Hepatocyte (in vitro differentiated cells): Measurements from ENCODE around the gene SHE. TPM values are rescaled to one million over a fixed set of nuclear protein-coding genes. Genes with fewer than 3 reads are reported as not detected.

Experiments used
- DNase-seq: peaks from one replicate; pipeline ENCODE4 v3.0.0-alpha.2; 2016; ENCODE audit warnings: low spot score
- H2AFZ ChIP-seq: fragments of 200-600 bp; sonication (generic); 2 replicates; pipeline ENCODE4 v1.6.0; 2016; ENCODE audit warnings: antibody characterized with exemption, mild to moderate bottlenecking
- H3K27ac ChIP-seq: fragments of 200-600 bp; sonication (generic); 2 replicates; pipeline ENCODE4 v1.5.1; 2016; ENCODE audit warnings: mild to moderate bottlenecking
- H3K27me3 ChIP-seq: fragments of 200-600 bp; sonication (generic); 2 replicates; pipeline ENCODE4 v1.6.1; 2016
- H3K36me3 ChIP-seq: fragments of 200-600 bp; sonication (generic); replicated peaks from 2 replicates; pipeline ENCODE4 v1.5.1; 2016; ENCODE audit warnings: low read depth; ENCODE audit not compliant: insufficient read depth
- H3K4me1 ChIP-seq: fragments of 200-600 bp; sonication (generic); 2 replicates; pipeline ENCODE4 v1.5.1; 2016; ENCODE audit warnings: mild to moderate bottlenecking, moderate library complexity; ENCODE audit not compliant: insufficient read depth
- H3K4me2 ChIP-seq: fragments of 200-600 bp; sonication (generic); 2 replicates; pipeline ENCODE4 v1.6.0; 2016
- H3K4me3 ChIP-seq: fragments of 200-600 bp; sonication (generic); 2 replicates; pipeline ENCODE4 v1.5.1; 2016; ENCODE audit warnings: mild to moderate bottlenecking
- H3K79me2 ChIP-seq: fragments of 200-600 bp; sonication (generic); 2 replicates; pipeline ENCODE4 v1.6.0; 2017; ENCODE audit warnings: mild to moderate bottlenecking
- H3K9me2 ChIP-seq: fragments of 200-600 bp; sonication (generic); replicated peaks from 2 replicates; pipeline ENCODE4 v1.6.0; 2017; ENCODE audit warnings: mild to moderate bottlenecking; ENCODE audit not compliant: insufficient read depth
- H3K9me3 ChIP-seq: fragments of 200-600 bp; sonication (generic); 2 replicates; pipeline ENCODE4 v1.5.1; 2016; ENCODE audit warnings: low read depth, mild to moderate bottlenecking
- H4K20me1 ChIP-seq: fragments of 200-600 bp; sonication (generic); 2 replicates; pipeline ENCODE4 v1.6.0; 2016; ENCODE audit warnings: mild to moderate bottlenecking; ENCODE audit not compliant: insufficient read depth, poor library complexity, severe bottlenecking
- CTCF ChIP-seq: fragments of 200-600 bp; sonication (generic); IDR thresholded peaks from 2 replicates; pipeline ENCODE4 v1.5.1; 2016; ENCODE audit warnings: antibody characterized with exemption, mild to moderate bottlenecking; ENCODE audit not compliant: poor library complexity
- EZH2 ChIP-seq: fragments of 200-600 bp; sonication (generic); IDR thresholded peaks from 2 replicates; pipeline ENCODE4 v1.6.1; 2016; ENCODE audit warnings: antibody characterized with exemption, mild to moderate bottlenecking, borderline replicate concordance
- EZH2phosphoT487 ChIP-seq: fragments of 200-600 bp; sonication (generic); IDR thresholded peaks from one replicate; pipeline ENCODE4 v1.6.1; 2018; ENCODE audit warnings: antibody characterized with exemption, mild to moderate bottlenecking, low read depth, moderate library complexity; ENCODE audit not compliant: unreplicated experiment, severe bottlenecking
- WGBS: methylation state at CpG from one replicate; pipeline ENCODE4 v1.1.6; 2016; ENCODE audit warnings: low lambda C conversion rate; ENCODE audit errors: missing lambda C conversion rate; 5-methylcytosine and 5-hydroxymethylcytosine counted together
- polyA plus RNA-seq: library from polyadenylated mRNA; unstranded; fragments of >200 nt; fragmentation: Nextera tagmentation; extraction: Ambion mirVana; gene quantifications from 2 replicates; pipeline ENCODE4 v1.2.1, GENCODE V29; 2016
- total RNA-seq: library from RNA; depleted of rRNA; stranded (reverse); fragments of >200 nt; gene quantifications from 2 replicates; pipeline ENCODE4 v1.2.3, GENCODE V29; 2014

SHE gene
- total and polyA plus RNA-seq, 2 experiments from 2014 or later = 0.60 TPM; not detected in 1

GRCh38 chr1:154529308-154529707, 27.1 kb upstream of the SHE start:
- H4K20me1 ChIP-seq = no peaks in the 10 kb centered on the region
- no peaks in the 10 kb centered on the region for H3K4me1 ChIP-seq
- no peak overlapping the region for H3K4me3 ChIP-seq
- H3K9me3 ChIP-seq = no peaks in the 10 kb centered on the region
- no peaks in the 10 kb centered on the region for H3K9me2 ChIP-seq
- no peak overlapping the region for H3K4me2 ChIP-seq
- H3K27me3 ChIP-seq = no peaks in the 10 kb centered on the region
- no peak for DNase-seq
- H3K36me3 ChIP-seq = no peaks in the 10 kb centered on the region
- H3K79me2 ChIP-seq = no peaks in the 10 kb centered on the region
- no peak overlapping the region for H2AFZ ChIP-seq
- 96% methylated on average over 6 of the region's 6 CpGs for WGBS
- TF ChIP-seq EZH2 (no peak), CTCF (no peak), EZH2phosphoT487 (no peak)
- no peak overlapping the region for H3K27ac ChIP-seq

DNA sequence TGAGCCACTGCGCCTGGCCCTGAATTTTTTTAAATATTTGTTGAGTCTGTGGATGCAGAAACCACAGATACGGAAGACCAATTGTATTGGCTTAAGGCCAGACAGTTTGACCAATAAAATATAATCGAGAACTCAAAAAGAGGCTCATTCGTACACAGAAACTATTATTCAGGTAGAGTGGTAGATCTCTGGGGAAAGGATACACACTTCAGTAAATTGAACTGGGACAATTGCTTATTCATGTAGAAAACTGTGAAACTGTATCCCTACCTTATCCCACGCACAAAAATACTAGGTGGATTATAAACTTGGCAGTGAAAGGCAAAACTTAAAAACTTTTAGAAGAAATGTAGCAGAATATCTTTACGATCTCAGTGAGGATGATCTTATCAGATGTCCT, 25.0 kb upstream of the SHE start:
- Histone ChIP-seq H3K27ac (no peak overlapping the region), H2AFZ (no peak overlapping the region), H3K4me1 (no peaks in the 10 kb centered on the region), H3K36me3 (no peaks in the 10 kb centered on the region), H3K9me2 (no peaks in the 10 kb centered on the region), H3K9me3 (no peaks in the 10 kb centered on the region), H3K27me3 (no peaks in the 10 kb centered on the region), H3K4me3 (no peak overlapping the region), H3K79me2 (no peaks in the 10 kb centered on the region), H4K20me1 (no peaks in the 10 kb centered on the region), H3K4me2 (no peak overlapping the region)
- TF ChIP-seq CTCF (no peak), EZH2phosphoT487 (no peak), EZH2 (no peak)
- no peak for DNase-seq
- WGBS = 72% methylated on average over 6 of the region's 6 CpGs

- no peaks in the 10 kb centered on the region for H3K9me2 ChIP-seq
- peaks cover 7% of the 10 kb centered on the region for H3K4me1 ChIP-seq
- H3K4me3 ChIP-seq = no peak overlapping the region
- no peaks in the 10 kb centered on the region for H3K27me3 ChIP-seq
- H3K9me3 ChIP-seq = no peaks in the 10 kb centered on the region
- H3K36me3 ChIP-seq = no peaks in the 10 kb centered on the region
- H3K27ac ChIP-seq = no peak overlapping the region
- H3K4me2 ChIP-seq = no peak overlapping the region
- no peak for DNase-seq
- no peaks in the 10 kb centered on the region for H4K20me1 ChIP-seq
- H3K79me2 ChIP-seq = no peaks in the 10 kb centered on the region
- no peak overlapping the region for H2AFZ ChIP-seq
- no peak for TF ChIP-seq CTCF
- no peak for TF ChIP-seq EZH2phosphoT487
- TF ChIP-seq EZH2 = no peak
Measured at GRCh38 chr1:154524881-154525280, 22.7 kb upstream of the SHE start.

- no peak for TF ChIP-seq EZH2
- TF ChIP-seq CTCF = no peak
- TF ChIP-seq EZH2phosphoT487 = no peak
- 43% methylated on average over 3 of the region's 3 CpGs for WGBS
- Histone ChIP-seq H3K36me3 (no peaks in the 10 kb centered on the region), H3K79me2 (no peaks in the 10 kb centered on the region), H3K4me3 (no peak overlapping the region), H3K9me2 (no peaks in the 10 kb centered on the region), H4K20me1 (no peaks in the 10 kb centered on the region), H2AFZ (no peak overlapping the region), H3K4me1 (peaks cover 7% of the 10 kb centered on the region), H3K27ac (no peak overlapping the region), H3K9me3 (no peaks in the 10 kb centered on the region), H3K27me3 (no peaks in the 10 kb centered on the region), H3K4me2 (no peak overlapping the region)
- no peak for DNase-seq
Measured at GRCh38 chr1:154521695-154522094, 19.5 kb upstream of the SHE start.
